Muscle of leg (tissue), 11 donors: ENCODE data around the gene XYLT1. TPM values are rescaled to one million over a fixed set of nuclear protein-coding genes. Genes with fewer than 3 reads are reported as not detected.

Source experiments
- DNase-seq: peaks from one replicate; pipeline ENCODE4 v3.0.0; 2013
- H3K27ac ChIP-seq: one replicate; pipeline ENCODE4 v1.5.1; 2013; ENCODE audit warnings: mild to moderate bottlenecking, low read length, control low read depth
- H3K27me3 ChIP-seq: one replicate; pipeline ENCODE4 v1.6.1; 2013; ENCODE audit warnings: low read length; ENCODE audit not compliant: control insufficient read depth, insufficient read depth
- H3K36me3 ChIP-seq: one replicate; pipeline ENCODE4 v1.6.1; 2013; ENCODE audit warnings: low read length; ENCODE audit not compliant: control insufficient read depth, insufficient read depth
- H3K4me1 ChIP-seq: one replicate; pipeline ENCODE4 v1.6.1; 2013; ENCODE audit warnings: low read length; ENCODE audit not compliant: control insufficient read depth, insufficient read depth
- H3K4me3 ChIP-seq: one replicate; pipeline ENCODE4 v1.5.1; 2013; ENCODE audit warnings: low read length, control low read depth
- H3K9me3 ChIP-seq: replicated peaks from 2 replicates; pipeline ENCODE4 v1.6.1; 2013; ENCODE audit warnings: low read depth, low read length; ENCODE audit not compliant: control insufficient read depth
- whole genome bisulfite sequencing: methylation state at CpG from one replicate; pipeline ENCODE4 v1.1.5; 2013; ENCODE audit warnings: missing lambda C conversion rate; ENCODE audit not compliant: insufficient coverage; 5-methylcytosine and 5-hydroxymethylcytosine counted together
- polyA plus RNA-seq, 8 donors: library from polyadenylated mRNA; unstranded; fragments of 120-200 nt; gene quantifications; one replicate each; pipeline versions ENCODE4 v1.2.1 to v1.2.3, GENCODE V29; 2013; ENCODE audit warnings: inconsistent platforms in 1 of 8, low replicate concordance in 1 of 8; ENCODE audit not compliant: insufficient read length in 8 of 8, insufficient read depth in 1 of 8
- total RNA-seq: library from RNA; stranded (reverse); fragments of 120-200 nt; gene quantifications from one replicate; pipeline ENCODE4 v1.2.4, GENCODE V29; 2013

The XYLT1 gene
- total and polyA plus RNA-seq, 9 donors: 4.3 to 9.7 (median 5.3) TPM

GRCh38 chr16:17364319-17365210 lies 106.2 kb downstream of the XYLT1 start:
- peak; percentile 74 for DNase-seq
- H3K27ac ChIP-seq: no peak overlapping the region

GRCh38 chr16:17362946-17363345 lies 107.8 kb downstream of the XYLT1 start:
- WGBS: 100% methylated on average over 3 of the region's 4 CpGs
- peaks cover 24% of the 10 kb centered on the region for H3K4me1 ChIP-seq

More at GRCh38 chr16:17364319-17365210, 106.2 kb downstream of the XYLT1 start:
- Histone ChIP-seq H3K9me3 (no peaks in the 10 kb centered on the region), H3K4me3 (no peak overlapping the region), H3K27me3 (no peaks in the 10 kb centered on the region), H3K4me1 (peaks cover 29% of the 10 kb centered on the region), H3K36me3 (no peaks in the 10 kb centered on the region)
- WGBS: 24% methylated on average over 7 of the region's 18 CpGs

GRCh38 chr16:17362183-17362582 lies 108.6 kb downstream of the XYLT1 start:
- Histone ChIP-seq H3K36me3 (no peaks in the 10 kb centered on the region), H3K9me3 (no peaks in the 10 kb centered on the region), H3K4me3 (no peak overlapping the region), H3K4me1 (peaks cover 16% of the 10 kb centered on the region), H3K27ac (no peak overlapping the region), H3K27me3 (no peaks in the 10 kb centered on the region)
- 57% methylated on average over 1 of the region's 5 CpGs for WGBS
- DNase-seq: no peak

More at GRCh38 chr16:17362946-17363345, 107.8 kb downstream of the XYLT1 start:
- Histone ChIP-seq H3K9me3 (no peaks in the 10 kb centered on the region), H3K36me3 (no peaks in the 10 kb centered on the region), H3K4me3 (no peak overlapping the region), H3K27me3 (no peaks in the 10 kb centered on the region), H3K27ac (no peak overlapping the region)
- DNase-seq: no peak

- no peak overlapping the region for H3K4me3 ChIP-seq
- peaks cover 20% of the 10 kb centered on the region for H3K4me1 ChIP-seq
- no peaks in the 10 kb centered on the region for H3K9me3 ChIP-seq
- H3K36me3 ChIP-seq: no peaks in the 10 kb centered on the region
- H3K27ac ChIP-seq: no peak overlapping the region
- DNase-seq: no peak
- 87% methylated on average over 3 of the region's 7 CpGs for WGBS
- H3K27me3 ChIP-seq: no peaks in the 10 kb centered on the region
Observed at GRCh38 chr16:17360693-17361122, 110.1 kb downstream of the XYLT1 start.

- Histone ChIP-seq H3K27ac (no peak overlapping the region), H3K4me1 (peaks cover 19% of the 10 kb centered on the region), H3K27me3 (no peaks in the 10 kb centered on the region), H3K4me3 (no peak overlapping the region), H3K9me3 (no peaks in the 10 kb centered on the region), H3K36me3 (no peaks in the 10 kb centered on the region)
- DNase-seq: no peak
- WGBS: 82% methylated on average over 2 of the region's 5 CpGs
Observed at GRCh38 chr16:17359788-17360390, 110.9 kb downstream of the XYLT1 start.

GRCh38 chr16:17358846-17359245 lies 111.9 kb downstream of the XYLT1 start:
- Histone ChIP-seq H3K9me3 (no peaks in the 10 kb centered on the region), H3K36me3 (no peaks in the 10 kb centered on the region), H3K4me3 (no peak overlapping the region), H3K4me1 (peaks cover 23% of the 10 kb centered on the region), H3K27ac (no peak overlapping the region), H3K27me3 (no peaks in the 10 kb centered on the region)
- no peak for DNase-seq
- WGBS: 100% methylated on average over 1 of the region's 3 CpGs

GRCh38 chr16:17358355-17358754 lies 112.4 kb downstream of the XYLT1 start:
- Histone ChIP-seq H3K36me3 (no peaks in the 10 kb centered on the region), H3K9me3 (no peaks in the 10 kb centered on the region), H3K4me3 (no peak overlapping the region), H3K27ac (no peak overlapping the region), H3K27me3 (no peaks in the 10 kb centered on the region), H3K4me1 (peaks cover 23% of the 10 kb centered on the region)
- no peak for DNase-seq
- WGBS: 76% methylated on average over 4 of the region's 8 CpGs

DNA sequence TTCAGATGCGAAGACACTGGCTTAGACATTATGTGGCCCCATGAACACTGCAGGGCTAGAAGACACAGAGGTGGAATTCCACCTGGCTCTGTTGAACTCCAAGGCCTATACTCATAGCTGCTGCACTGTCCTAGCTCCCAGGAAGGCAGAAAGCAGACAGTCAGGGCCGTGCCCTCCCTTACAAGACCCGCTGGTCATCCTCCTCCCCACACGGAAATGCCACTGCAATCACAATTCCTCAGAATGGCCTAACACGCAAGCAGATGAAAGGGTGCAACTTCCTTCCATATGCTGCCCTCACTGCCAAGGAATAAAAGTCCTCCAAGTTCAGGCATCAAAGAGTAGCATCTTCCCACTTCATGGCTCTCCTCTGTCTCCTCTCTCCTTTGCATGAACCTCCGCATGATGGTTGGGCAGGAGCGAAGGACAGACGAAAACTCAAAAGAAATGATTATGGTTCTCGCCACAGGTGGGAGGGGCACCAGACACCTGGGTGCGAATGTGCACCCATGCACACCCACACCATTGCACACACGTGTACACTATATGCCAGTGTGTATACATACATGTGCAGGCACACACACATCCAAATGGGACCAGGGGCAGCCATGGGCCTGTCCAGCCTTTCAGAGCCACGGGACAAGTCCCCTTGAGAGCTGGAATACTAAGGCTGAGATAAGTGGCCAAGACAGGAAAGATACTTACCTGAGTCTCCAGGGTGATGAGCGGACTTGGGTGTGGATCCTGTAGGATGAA lies 113.3 kb downstream of the XYLT1 start:
- H3K36me3 ChIP-seq: no peaks in the 10 kb centered on the region
- no peak overlapping the region for H3K27ac ChIP-seq
- no peaks in the 10 kb centered on the region for H3K9me3 ChIP-seq
- H3K4me3 ChIP-seq: no peak overlapping the region
- H3K27me3 ChIP-seq: no peaks in the 10 kb centered on the region
- 94% methylated on average over 7 of the region's 13 CpGs for WGBS
- DNase-seq: no peak
- H3K4me1 ChIP-seq: peaks cover 23% of the 10 kb centered on the region

DNA sequence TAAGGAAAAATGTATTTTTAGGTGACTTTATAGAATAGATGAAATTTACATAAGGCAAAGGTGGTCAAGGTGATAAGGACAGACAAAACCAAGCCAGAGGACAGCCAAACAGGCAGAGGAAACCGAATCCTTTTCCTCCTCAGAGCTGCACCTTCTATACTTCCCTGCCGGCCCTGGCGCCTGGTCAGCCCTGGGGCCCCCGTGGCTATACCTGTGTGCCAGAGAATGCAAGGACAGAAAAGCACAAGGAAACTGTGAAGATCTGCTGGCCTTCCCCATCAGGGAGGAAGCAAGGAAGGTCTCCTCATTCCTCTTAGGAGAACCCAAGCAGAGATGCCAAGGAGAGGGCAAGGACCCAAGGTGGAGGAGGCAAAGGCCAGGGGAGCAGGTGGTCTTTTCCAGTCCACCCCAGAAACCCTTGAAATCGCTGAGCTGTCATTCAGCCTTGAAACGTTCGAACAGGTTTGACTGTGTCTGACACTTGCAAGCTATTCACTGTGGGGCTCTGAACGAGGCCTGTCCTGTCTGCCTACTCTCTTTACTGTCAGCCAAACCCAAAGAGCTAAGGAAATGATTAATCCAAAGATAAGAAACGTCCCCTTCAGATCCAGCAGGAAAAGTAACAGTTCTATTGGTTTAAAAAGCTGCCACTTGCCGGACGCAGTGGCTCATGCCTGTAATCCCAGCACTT lies 114.4 kb downstream of the XYLT1 start:
- Histone ChIP-seq H3K36me3 (no peaks in the 10 kb centered on the region), H3K4me3 (no peak overlapping the region), H3K27ac (no peak overlapping the region), H3K27me3 (no peaks in the 10 kb centered on the region), H3K9me3 (no peaks in the 10 kb centered on the region), H3K4me1 (peaks cover 23% of the 10 kb centered on the region)
- no peak for DNase-seq
- WGBS: 80% methylated on average over 10 of the region's 11 CpGs
